OCI-LY7 (cell line): ENCODE results near the gene DYRK2. TPM values are rescaled to one million over a fixed set of nuclear protein-coding genes. Genes with fewer than 3 reads are reported as not detected.

Experiments used
- BruUV-seq: library from RNA; stranded (reverse); fragments of 400-500 nt; replicated peaks from 2 replicates; lab custom pipeline; 2021; lab: Mats Ljungman, UMichigan
- CTCF ChIA-PET: fragments of 300-600 bp; sonication (Branson Sonifier 250); formaldehyde crosslinking; loops from one replicate; lab custom pipeline; 2022; ENCODE audit warnings: antibody characterized with exemption; ENCODE audit not compliant: unreplicated experiment; lab: Charles Lee
- POLR2A ChIA-PET: fragments of 300-600 bp; sonication (Branson Sonifier 250); formaldehyde crosslinking; loops from one replicate; lab custom pipeline; 2022; ENCODE audit warnings: antibody characterized with exemption; lab: Charles Lee
- DNase-seq: peaks from one replicate; pipeline ENCODE4 v3.0.0-alpha.2; 2015; ENCODE audit warnings: low spot score
- H2AFZ ChIP-seq: fragments of 200-600 bp; sonication (generic), shearing (Covaris generic); 2 replicates; pipeline ENCODE4 v1.6.1; 2014; ENCODE audit warnings: mild to moderate bottlenecking, antibody characterized with exemption, low read length, moderate library complexity
- H3K27ac ChIP-seq: fragments of 200-600 bp; sonication (generic); 2 replicates; pipeline ENCODE4 v1.5.1; 2014; ENCODE audit warnings: mixed run types, low read depth, mild to moderate bottlenecking, moderate library complexity, low read length, inconsistent platforms; ENCODE audit not compliant: poor library complexity, severe bottlenecking
- H3K36me3 ChIP-seq: fragments of 200-600 bp; sonication (generic); 2 replicates; pipeline ENCODE4 v1.6.1; 2014; ENCODE audit warnings: mild to moderate bottlenecking, antibody characterized with exemption, low read length, moderate library complexity, mixed read lengths; ENCODE audit not compliant: insufficient read depth
- H3K4me1 ChIP-seq: fragments of 200-600 bp; sonication (generic); 2 replicates; pipeline ENCODE4 v1.5.1; 2014; ENCODE audit warnings: mild to moderate bottlenecking, low read length; ENCODE audit not compliant: insufficient read depth, poor library complexity, severe bottlenecking
- H3K4me2 ChIP-seq: fragments of 200-600 bp; sonication (generic); 2 replicates; pipeline ENCODE4 v1.6.1; 2014; ENCODE audit warnings: mild to moderate bottlenecking, low read length
- H3K4me3 ChIP-seq: fragments of 200-600 bp; sonication (generic); 2 replicates; pipeline ENCODE4 v1.5.1; 2014; ENCODE audit warnings: mild to moderate bottlenecking, low read depth, low read length; ENCODE audit not compliant: poor library complexity, severe bottlenecking
- H3K79me2 ChIP-seq: fragments of 200-600 bp; sonication (generic); 2 replicates; pipeline ENCODE4 v1.6.1; 2016; ENCODE audit warnings: low read depth, mild to moderate bottlenecking, low read length, moderate library complexity, mixed read lengths; ENCODE audit not compliant: insufficient read depth
- H3K9me2 ChIP-seq: fragments of 200-600 bp; sonication (generic); 2 replicates; pipeline ENCODE4 v1.6.1; 2016; ENCODE audit warnings: mild to moderate bottlenecking, low read length, mixed read lengths; ENCODE audit not compliant: insufficient read depth
- H3K9me3 ChIP-seq: fragments of 200-600 bp; sonication (generic); 2 replicates; pipeline ENCODE4 v1.6.1; 2014; ENCODE audit warnings: mild to moderate bottlenecking, mixed run types, low read length, mixed read lengths
- H4K20me1 ChIP-seq: fragments of 200-600 bp; sonication (generic); 2 replicates; pipeline ENCODE4 v1.6.1; 2014; ENCODE audit warnings: mild to moderate bottlenecking, antibody characterized with exemption, low read length, moderate library complexity, mixed read lengths; ENCODE audit not compliant: insufficient read depth
- CTCF ChIP-seq: fragments of 200-600 bp; sonication (generic); conservative IDR thresholded peaks from 2 replicates; pipeline ENCODE4 v1.5.1; 2014; ENCODE audit warnings: mild to moderate bottlenecking, antibody characterized with exemption, low read length, moderate library complexity, mixed read lengths
- EZH2phosphoT487 ChIP-seq: fragments of 200-600 bp; sonication (generic); IDR thresholded peaks from 2 replicates; pipeline ENCODE4 v1.6.1; 2018; ENCODE audit warnings: low read depth, borderline replicate concordance, mild to moderate bottlenecking, mixed run types, antibody characterized with exemption, low read length, moderate library complexity, mixed read lengths
- intact Hi-C: fragments of 100-400 bp; cut with micrococcal nuclease; formaldehyde crosslinking; loops from one replicate; pipeline ENCODE4 v1.10.0; 2022; ENCODE audit not compliant: unreplicated experiment
- total RNA-seq, 2 experiments: library from RNA; depleted of rRNA in 1 of 2; stranded (reverse); fragments of >200 nt in 1 of 2; shearing (Covaris generic) in 1 of 2; gene quantifications; 2 replicates each; pipeline ENCODE4 v1.2.3, GENCODE V29; 2014 to 2022

Gene DYRK2
- total RNA-seq, 2 experiments from 2014 or later = 30.6 to 32.3 TPM

- DNase-seq = no peak
- no peak for TF ChIP-seq EZH2phosphoT487
- no peak for TF ChIP-seq CTCF
- Histone ChIP-seq H2AFZ (no peak overlapping the region), H3K36me3 (peaks cover 49% of the 10 kb centered on the region), H3K4me3 (no peak overlapping the region), H3K4me2 (no peak overlapping the region), H3K27ac (no peak overlapping the region), H3K9me2 (no peaks in the 10 kb centered on the region), H3K9me3 (no peaks in the 10 kb centered on the region), H4K20me1 (peaks cover 29% of the 10 kb centered on the region), H3K79me2 (peaks cover 29% of the 10 kb centered on the region; the same call in 1 of the 2 replicates), H3K4me1 (no peaks in the 10 kb centered on the region)
- BruUV-seq = no TSS peak
- ChIA-PET POLR2A (interaction anchor here (0.5 to 2.9 kb wide), 6 partner anchors 9 to 1018 kb away, joined by 3 to 9 read pairs (median 4); no protein-coding TSS in a partner anchor), CTCF (interaction anchor here (0.6 kb wide), 1 partner anchor 570 kb away, joined by 3 read pairs; no protein-coding TSS in a partner anchor)
- intact Hi-C loops = no loop called here
These were observed 15.6 kb downstream of the DYRK2 start for GRCh38 chr12:67664171-67664570.

- ChIA-PET POLR2A (interaction anchor here (2.9 kb wide), 1 partner anchor 11 kb away, joined by 9 read pairs; no protein-coding TSS in a partner anchor), CTCF (no interaction called here)
- H3K36me3 ChIP-seq = peaks cover 34% of the 10 kb centered on the region
- no peaks in the 10 kb centered on the region for H3K9me2 ChIP-seq
- no peak overlapping the region for H2AFZ ChIP-seq
- intact Hi-C loops = no loop called here
- H3K4me2 ChIP-seq = no peak overlapping the region
- no peak overlapping the region for H3K27ac ChIP-seq
- TF ChIP-seq CTCF = no peak
- H3K79me2 ChIP-seq = peaks cover 14% of the 10 kb centered on the region; the same call in 1 of the 2 replicates
- no peak overlapping the region for H3K4me3 ChIP-seq
- H3K4me1 ChIP-seq = no peaks in the 10 kb centered on the region
- no TSS peak for BruUV-seq
- no peak for DNase-seq
- no peaks in the 10 kb centered on the region for H3K9me3 ChIP-seq
- H4K20me1 ChIP-seq = peaks cover 20% of the 10 kb centered on the region; the same call in 1 of the 2 replicates
These were observed 17.1 kb downstream of the DYRK2 start for GRCh38 chr12:67665679-67666078.

GRCh38 chr12:67666605-67667004 is 18.1 kb downstream of the DYRK2 start:
- CTCF ChIA-PET = no interaction called here
- H3K9me2 ChIP-seq = no peaks in the 10 kb centered on the region
- no peak overlapping the region for H3K27ac ChIP-seq
- no peak overlapping the region for H3K4me2 ChIP-seq
- POLR2A ChIA-PET = interaction anchor here (0.5 kb wide), 1 partner anchor 34 kb away, joined by 3 read pairs; no protein-coding TSS in a partner anchor
- TF ChIP-seq EZH2phosphoT487 (no peak), CTCF (no peak)
- H3K4me1 ChIP-seq = no peaks in the 10 kb centered on the region
- H3K4me3 ChIP-seq = no peak overlapping the region
- no peak overlapping the region for H2AFZ ChIP-seq
- intact Hi-C loops = no loop called here
- peaks cover 4% of the 10 kb centered on the region; the same call in 1 of the 2 replicates for H3K79me2 ChIP-seq
- no peaks in the 10 kb centered on the region for H3K9me3 ChIP-seq
- no TSS peak for BruUV-seq
- peaks cover 16% of the 10 kb centered on the region; the same call in 1 of the 2 replicates for H4K20me1 ChIP-seq
- DNase-seq = no peak
- peaks cover 25% of the 10 kb centered on the region for H3K36me3 ChIP-seq
